GM11168 (cell line): ENCODE measurements around the gene SMPD3.
"Not testable (repeated sequence)": the region's sequence is repeated elsewhere in the genome, so short reads cannot be mapped to it uniquely, and the experiment has no call there.

Experiments used
- in situ Hi-C: fragments of 300-500 bp; cut with MboI; formaldehyde crosslinking; loops from one replicate; pipeline ENCODE4 v1.12.0; 2022; ENCODE audit warnings: low sequenced_read_pairs; ENCODE audit not compliant: unreplicated experiment

Gene SMPD3

DNA sequence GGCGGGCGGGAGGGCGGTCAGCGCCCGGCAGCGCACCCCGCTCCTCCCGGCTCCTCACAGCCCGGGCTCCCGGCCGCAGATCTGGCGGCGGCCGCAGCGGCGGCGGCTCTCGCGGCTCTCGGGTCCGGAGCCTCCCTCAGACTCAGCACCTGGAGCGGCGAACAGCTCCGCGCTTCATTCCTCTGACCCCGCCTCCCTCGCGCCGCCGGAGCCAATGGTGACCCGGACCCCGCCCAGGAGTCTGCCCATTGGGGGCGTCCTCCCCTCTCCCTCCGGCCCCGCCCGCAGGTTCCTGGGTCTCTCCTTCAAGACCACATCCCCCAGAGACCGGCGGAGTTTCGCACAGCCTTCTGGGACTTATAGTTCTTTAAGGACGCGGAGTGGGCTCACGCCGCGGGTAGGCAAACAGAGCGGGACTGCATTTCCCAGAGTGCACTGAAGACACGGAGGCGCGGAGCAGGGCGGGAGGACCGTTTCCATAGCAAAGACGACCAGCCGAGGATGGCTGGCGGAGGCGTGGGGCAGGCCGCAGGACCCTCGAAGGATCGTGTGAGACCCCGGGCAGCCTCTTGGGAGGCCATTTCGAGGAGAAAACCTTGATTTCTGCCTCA, at the start of gene SMPD3:
TSS of gene SMPD3 (minus strand) at position 149 of the 611 bp plus-strand sequence. CDS start 76,327 bp downstream, outside the sequence.
- in situ Hi-C loops = loop anchor here (5.0 kb wide), 1 partner anchor 69 kb away; no protein-coding TSS in a partner anchor

- in situ Hi-C loops = no loop called here
Observed at GRCh38 chr16:68496689-68497088, 48.4 kb upstream of the SMPD3 start.

GRCh38 chr16:68494261-68494660, 46.0 kb upstream of the SMPD3 start:
- in situ Hi-C loops = not testable (repeated sequence)

DNA sequence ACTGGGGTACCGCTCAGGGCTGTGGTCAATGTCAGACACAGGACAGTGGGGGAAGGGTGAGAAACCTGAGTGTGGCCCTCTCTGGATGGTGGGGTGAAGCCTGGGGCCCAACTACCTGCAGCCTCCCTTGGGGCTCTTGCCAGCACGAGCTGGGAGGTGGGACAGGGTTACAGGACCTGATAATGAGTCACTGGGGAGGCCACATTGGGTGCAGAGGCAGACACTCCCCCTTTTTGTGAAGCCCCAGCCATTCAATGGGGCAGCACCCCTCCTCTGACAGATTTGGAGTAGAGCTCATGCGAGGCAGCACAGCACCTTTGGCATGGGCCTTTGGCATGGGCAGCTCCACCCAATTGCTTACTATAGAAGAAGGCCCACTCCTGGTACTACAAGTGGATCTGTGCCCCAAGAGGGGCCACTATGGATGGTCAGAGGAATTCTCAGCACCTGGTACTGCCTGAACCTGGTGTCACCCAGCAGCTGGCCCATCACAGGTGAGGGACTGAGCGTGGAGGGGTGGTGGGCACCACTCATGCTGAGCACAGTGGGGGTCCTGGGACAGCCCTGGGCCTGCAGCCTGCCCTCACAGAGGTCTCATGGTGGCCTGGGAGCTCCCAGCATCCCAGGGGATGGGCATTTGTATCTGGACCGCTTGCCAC, 45.2 kb upstream of the SMPD3 start:
- in situ Hi-C loops = no loop called here

DNA sequence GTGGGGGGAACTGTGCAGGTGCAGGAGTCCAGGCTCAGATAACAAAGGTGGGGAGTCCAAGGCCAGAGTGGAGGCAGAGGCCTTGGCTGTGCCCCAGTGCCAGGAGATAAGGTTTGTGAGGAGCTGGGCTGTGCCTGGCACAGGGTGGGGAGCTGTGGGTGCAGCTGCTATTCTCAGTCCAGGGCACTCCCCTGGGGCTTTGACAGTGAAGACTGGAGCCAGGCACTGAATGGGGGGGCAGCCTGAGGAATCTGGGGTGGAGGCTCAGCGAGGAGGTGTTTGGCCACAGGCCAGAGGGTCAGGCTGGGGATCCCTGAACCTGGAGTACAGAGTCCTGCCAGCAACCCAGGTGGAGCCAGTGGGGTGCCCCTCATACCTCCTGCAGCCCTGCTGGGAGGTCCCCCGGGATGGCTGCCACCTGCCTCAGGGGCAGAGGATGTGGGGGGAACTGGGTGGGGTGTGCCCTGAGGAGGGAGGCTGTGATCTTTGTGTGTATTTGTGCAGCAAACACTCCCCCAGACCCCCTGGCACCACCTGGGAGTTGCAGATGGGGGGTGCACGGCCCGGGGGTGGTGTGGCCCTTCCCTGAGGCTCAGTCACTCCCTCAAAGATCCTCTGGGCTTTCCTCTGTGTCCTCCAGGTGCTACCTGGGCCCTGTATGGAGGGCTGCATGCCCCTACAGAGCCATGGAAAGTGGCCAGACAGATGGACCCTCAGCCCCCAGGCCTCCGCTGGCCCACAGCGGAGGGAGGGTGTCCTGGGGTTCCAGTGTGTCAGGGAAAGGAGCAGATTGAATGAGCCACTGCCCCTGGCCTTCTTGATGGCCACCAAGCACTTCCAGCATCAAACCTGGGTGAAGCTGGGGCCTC, 44.5 kb upstream of the SMPD3 start:
- in situ Hi-C loops = no loop called here

DNA sequence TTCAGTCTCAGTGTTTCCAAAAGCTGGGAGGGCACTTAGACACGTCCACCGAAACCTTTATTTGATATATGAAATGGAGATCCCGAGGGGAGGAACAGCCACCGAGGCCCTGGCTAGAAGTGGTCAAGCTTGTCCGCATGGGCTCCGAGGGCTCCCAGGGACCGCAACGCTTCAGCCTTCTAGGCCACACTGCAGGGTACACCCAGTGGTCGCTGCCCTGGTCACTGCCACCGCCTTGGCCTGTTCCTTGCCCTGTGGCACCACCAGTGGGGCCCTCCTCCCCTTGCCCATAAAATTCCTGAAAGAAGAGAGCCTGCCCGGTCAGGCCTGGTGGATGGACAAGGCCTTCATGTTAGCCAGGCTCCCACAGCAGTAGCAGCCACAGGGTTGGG, 43.8 kb upstream of the SMPD3 start:
- in situ Hi-C loops = no loop called here

DNA sequence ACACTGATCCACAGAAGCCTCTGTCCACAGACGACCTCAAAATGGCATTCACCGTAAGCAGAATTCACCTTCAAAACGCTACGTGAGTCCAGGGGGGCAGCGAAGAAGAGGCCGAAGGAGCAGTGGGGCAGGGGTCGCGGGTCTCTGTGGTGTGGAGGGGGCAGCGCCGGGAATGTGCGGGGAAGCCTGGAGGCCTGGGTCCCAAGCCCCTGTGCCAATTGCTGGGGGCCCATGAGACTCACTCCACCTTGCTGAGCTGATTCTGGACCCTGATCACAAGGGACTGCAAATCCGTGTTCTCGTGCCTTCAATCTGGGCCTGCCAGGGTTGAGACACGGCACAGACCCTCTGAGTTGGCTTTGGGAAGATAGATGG, 43.3 kb upstream of the SMPD3 start:
- in situ Hi-C loops = no loop called here

DNA sequence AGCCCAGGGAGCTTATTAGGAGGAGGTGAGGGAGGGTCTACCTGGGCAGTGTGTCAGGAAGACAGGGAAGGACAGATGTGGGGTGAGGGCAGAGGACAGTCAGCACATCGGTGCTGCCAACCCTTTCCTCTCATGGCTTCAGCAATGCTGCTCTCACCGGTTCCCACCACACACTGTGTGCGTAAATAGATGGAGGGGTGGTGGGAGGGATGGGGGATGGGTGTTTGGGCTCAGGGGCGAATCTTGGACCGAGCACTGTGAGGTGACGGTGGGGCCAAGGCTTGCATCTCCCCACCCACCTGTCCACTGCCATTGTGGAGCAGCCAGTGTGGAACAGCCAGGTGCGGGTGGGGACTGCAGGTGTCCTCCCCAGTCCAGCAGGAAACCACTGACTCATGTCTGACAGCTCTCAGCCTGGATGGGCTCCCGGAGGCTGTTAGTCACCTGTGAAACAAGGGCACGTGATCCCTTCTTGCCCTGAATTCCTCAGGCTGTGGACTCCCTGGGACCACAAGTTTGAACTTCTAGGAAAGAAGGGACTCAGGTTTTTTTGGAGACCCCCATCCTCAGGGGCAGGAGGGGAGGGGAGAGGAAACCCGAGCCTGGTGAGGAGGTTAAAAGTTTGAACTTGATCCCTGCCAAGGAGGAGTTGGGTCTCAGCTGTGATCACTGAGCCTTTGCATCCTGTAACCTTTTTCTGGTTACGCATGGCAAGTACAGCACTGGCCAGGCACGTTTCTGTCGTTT, 42.7 kb upstream of the SMPD3 start:
- in situ Hi-C loops = no loop called here

- in situ Hi-C loops = no loop called here
Observed at GRCh38 chr16:68490358-68490757, 42.0 kb upstream of the SMPD3 start.

DNA sequence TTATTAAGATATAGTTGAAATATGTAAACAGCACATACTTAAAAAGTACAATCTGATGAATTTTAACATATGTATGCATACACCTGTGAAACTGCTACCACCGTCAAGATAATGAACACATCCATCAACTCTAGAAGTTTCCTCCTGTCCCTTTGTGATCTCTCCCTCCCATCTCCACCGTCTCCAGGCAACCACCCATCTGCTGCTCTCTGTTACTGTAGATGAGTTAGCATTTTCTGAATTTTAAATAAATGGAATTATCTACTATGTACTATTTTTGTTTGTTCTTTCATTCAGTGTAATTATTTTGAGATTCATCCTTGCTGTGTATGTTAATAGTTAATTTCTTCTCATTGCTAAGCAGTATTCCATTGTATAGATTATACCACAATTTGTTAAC, 40.2 kb upstream of the SMPD3 start:
- in situ Hi-C loops = no loop called here

DNA sequence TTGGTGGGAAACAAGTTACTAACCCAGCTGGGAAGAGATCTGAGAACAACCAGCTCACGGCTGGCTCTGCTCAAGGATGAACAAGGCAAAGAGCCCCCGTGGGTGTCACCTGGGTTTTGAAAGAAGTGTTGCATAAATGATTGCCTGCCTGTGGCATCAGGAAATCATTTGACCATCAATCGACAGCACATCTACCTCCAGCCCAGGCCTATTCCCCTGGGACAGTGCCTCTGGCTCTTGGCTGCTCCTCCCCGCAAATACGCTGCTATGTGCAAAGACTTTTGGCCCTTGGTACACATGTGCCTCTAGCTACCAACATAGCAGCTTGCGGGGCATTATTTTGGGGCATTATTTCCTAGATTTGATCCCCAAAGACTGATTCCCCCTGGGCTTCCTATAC, 39.4 kb upstream of the SMPD3 start:
- in situ Hi-C loops = no loop called here

- in situ Hi-C loops = no loop called here
Observed at GRCh38 chr16:68487203-68487514, 38.9 kb upstream of the SMPD3 start.

GRCh38 chr16:68486502-68487202, 38.3 kb upstream of the SMPD3 start:
- in situ Hi-C loops = no loop called here

DNA sequence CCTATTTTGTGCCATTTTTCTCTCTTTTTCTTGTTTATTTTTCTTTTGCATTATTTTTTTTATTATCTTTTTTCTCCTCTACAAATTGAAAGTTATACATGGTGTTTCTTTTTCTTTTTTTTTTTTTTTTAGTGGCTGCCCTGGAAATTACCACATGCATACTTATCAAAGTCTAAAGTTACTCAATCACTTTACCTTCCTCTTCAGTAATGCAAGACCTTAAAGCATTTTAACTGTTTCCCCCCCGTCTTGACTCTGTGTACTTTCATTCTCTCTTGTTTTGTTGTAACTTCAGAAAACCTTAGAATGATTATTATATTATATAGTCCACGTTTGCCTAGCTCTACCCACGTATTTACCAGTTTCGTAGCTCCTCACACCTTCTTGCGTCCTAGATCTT, 33.3 kb upstream of the SMPD3 start:
- in situ Hi-C loops = no loop called here

- in situ Hi-C loops = no loop called here
Observed at GRCh38 chr16:68480084-68480995, 32.0 kb upstream of the SMPD3 start.

DNA sequence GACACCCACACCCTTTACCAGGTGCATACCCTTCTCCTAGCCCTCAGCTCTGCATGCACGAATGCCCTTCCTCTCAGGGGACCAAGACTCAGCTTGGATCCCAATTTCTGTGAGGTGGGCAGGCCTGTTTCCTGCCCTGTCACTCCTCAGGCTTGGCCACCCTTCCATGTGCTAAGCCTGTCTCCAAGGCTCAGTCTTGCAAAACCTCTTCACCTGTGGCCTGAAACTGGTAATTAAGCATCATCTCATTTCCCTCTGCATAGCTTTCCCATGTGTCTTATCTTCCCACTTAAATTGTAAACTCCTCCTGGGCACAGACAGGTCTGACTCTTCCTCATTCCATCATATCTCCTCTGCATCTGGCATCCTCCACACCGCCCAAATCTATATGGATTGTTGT, 31.0 kb upstream of the SMPD3 start:
- in situ Hi-C loops = no loop called here

GRCh38 chr16:68478526-68479250, 30.4 kb upstream of the SMPD3 start:
- in situ Hi-C loops = no loop called here

DNA sequence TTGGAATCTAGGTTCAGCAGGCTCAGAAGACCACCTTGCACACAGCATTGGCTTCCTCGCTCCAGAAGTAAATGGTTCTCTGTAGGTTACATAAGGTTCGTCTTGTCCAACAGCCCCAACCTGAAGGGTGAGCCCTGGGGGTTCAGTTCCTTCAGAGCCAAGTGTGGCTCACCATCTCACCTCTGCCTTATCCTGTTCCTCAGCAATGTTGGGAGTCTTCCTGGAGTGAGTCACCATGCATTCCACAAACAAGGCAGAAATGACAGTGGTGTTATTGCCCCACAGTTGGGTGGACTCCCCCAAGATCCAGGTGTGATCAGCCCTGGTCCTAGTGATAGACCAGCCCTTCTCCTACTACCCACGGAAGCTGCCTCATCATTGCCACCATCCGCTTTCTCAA, 26.8 kb upstream of the SMPD3 start:
- in situ Hi-C loops = no loop called here
